GM23248 (cell line): ENCODE data around the gene RIN2.

ENCODE experiments used
- EZH2 ChIP-seq: fragments of 200-600 bp; sonication (generic); IDR thresholded peaks from 2 replicates; pipeline ENCODE4 v1.6.1; 2018; ENCODE audit warnings: antibody characterized with exemption, mild to moderate bottlenecking; ENCODE audit not compliant: insufficient read depth, poor library complexity, severe bottlenecking
- EZH2phosphoT487 ChIP-seq: fragments of 200-600 bp; sonication (generic); IDR thresholded peaks from 2 replicates; pipeline ENCODE4 v1.6.1; 2018; ENCODE audit warnings: antibody characterized with exemption, moderate library complexity, mild to moderate bottlenecking, low read depth; ENCODE audit not compliant: insufficient read depth

DNA sequence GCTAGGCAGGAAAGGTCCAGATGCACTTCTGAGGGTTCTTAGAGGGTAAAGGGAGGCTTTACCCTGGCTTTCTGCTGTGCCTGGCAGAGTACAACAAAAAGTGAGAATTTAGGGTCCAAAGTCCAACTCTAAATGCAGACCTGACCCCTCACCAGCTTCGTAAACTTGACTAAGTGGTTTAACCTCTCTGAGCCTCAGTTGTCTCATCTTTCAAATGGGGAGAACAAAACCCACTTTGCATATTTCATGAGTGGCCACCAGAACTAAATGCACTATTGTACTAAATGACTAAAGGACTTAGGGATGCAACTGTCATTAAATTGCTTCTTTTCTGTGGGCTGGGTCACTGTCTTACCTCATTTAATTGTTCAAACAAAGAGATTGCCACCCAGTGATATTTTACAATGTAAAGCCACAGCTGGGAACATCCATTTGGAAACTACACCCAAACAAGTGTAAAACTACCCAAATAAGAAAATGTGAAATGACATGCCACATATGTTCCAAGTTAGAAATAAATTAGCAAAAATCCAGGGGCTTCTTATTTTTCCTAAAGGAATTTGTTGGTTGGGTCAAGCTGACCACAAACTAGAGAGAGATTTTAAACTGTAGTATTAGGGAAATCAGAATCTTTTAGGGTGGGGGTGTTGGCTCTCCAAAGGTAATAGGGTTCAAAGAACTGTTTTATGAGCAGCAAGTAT, 48.3 kb upstream of the RIN2 start:
- TF ChIP-seq EZH2 (no peak), EZH2phosphoT487 (no peak)
